HG03558 (cell line): ENCODE measurements around the gene TMEM9.

Experiments
- ATAC-seq: cut with Tn5 transposase; IDR thresholded peaks from one replicate; pipeline ENCODE4 v1.9.1; 2021; ENCODE audit warnings: moderate number of reproducible peaks; ENCODE audit not compliant: unreplicated experiment; ENCODE audit errors: extremely low read depth

Gene TMEM9

GRCh38 chr1:201134405-201134804 lies 19.9 kb downstream of the TMEM9 start:
- ATAC-seq = no peak

- no peak for ATAC-seq
These were observed 22.9 kb downstream of the TMEM9 start for GRCh38 chr1:201131398-201131797.

GRCh38 chr1:201128962-201129361 lies 25.3 kb downstream of the TMEM9 start:
- no peak for ATAC-seq

- ATAC-seq = no peak
These were observed 25.8 kb downstream of the TMEM9 start for GRCh38 chr1:201128476-201128875.

GRCh38 chr1:201127755-201128455 lies 26.4 kb downstream of the TMEM9 start:
- ATAC-seq = no peak

GRCh38 chr1:201126832-201127754 lies 27.2 kb downstream of the TMEM9 start, which contains the start of gene ASCL5:
TSS of gene ASCL5 (minus strand) at chr1:201127184. CDS start at chr1:201115372, 11,812 bp downstream.
- ATAC-seq = no peak

GRCh38 chr1:201126463-201126831 lies 27.8 kb downstream of the TMEM9 start:
- no peak for ATAC-seq

- ATAC-seq = no peak
These were observed 28.5 kb downstream of the TMEM9 start for GRCh38 chr1:201125800-201126199.

GRCh38 chr1:201125019-201125418 lies 29.3 kb downstream of the TMEM9 start:
- ATAC-seq = no peak

- no peak for ATAC-seq
These were observed 30.4 kb downstream of the TMEM9 start for GRCh38 chr1:201123866-201124265.

GRCh38 chr1:201122321-201122957 lies 31.8 kb downstream of the TMEM9 start:
- ATAC-seq = no peak

- no peak for ATAC-seq
These were observed 34.8 kb downstream of the TMEM9 start for GRCh38 chr1:201119206-201120197.

- ATAC-seq = no peak
These were observed 38.2 kb downstream of the TMEM9 start for GRCh38 chr1:201116091-201116490.

- no peak for ATAC-seq
These were observed 38.8 kb downstream of the TMEM9 start for GRCh38 chr1:201115390-201115937.

- ATAC-seq = no peak
These were observed 39.8 kb downstream of the TMEM9 start for GRCh38 chr1:201114245-201115131.

GRCh38 chr1:201113451-201114244 lies 40.6 kb downstream of the TMEM9 start:
- ATAC-seq = no peak

- ATAC-seq = no peak
These were observed 41.3 kb downstream of the TMEM9 start for GRCh38 chr1:201112926-201113325.
